ENCODE measurements around the gene MYL10. TPM values are rescaled to one million over a fixed set of nuclear protein-coding genes. Genes with fewer than 3 reads are reported as not detected.

Gene MYL10
- not detected in 2 replicates for total RNA-seq (2014; rRNA removed; shearing (Covaris generic))
- not detected in 2 replicates for polyA plus RNA-seq (2016; fragmentation: Nextera tagmentation; extraction: Ambion mirVana)

GRCh38 chr7:101629171-101629570, at the start of gene MYL10:
Gene MYL10, minus strand, starts transcription at chr7:101629296. Its CDS starts 178 bp downstream, at chr7:101629118.
- no peaks in the 10 kb centered on the region for H3K36me3 ChIP-seq (ENCODE audit: low read depth)
- H3K9me2 ChIP-seq (ENCODE audit: insufficient read depth) = no peaks in the 10 kb centered on the region
- no peak within 1 kb of the TSS for H3K4me2 ChIP-seq (ENCODE audit: unreplicated experiment)
- no peak within 1 kb of the TSS for H3K9ac ChIP-seq
- H3K4me1 ChIP-seq (ENCODE audit: insufficient read depth) = peaks cover 17% of the 10 kb centered on the region
- TF ChIP-seq EZH2phosphoT487 (IDR thresholded peaks at IDR 0.05; ENCODE audit: insufficient read depth, low read depth) (no peak), EZH2 (IDR thresholded peaks at IDR 0.05; ENCODE audit: insufficient read depth, poor library complexity, severe bottlenecking) (no peak)
- no peaks in the 10 kb centered on the region for H4K20me1 ChIP-seq (ENCODE audit: insufficient read depth)
- no peak within 1 kb of the TSS for H3K4me3 ChIP-seq
- DNase-seq = no peak
- 84 to 87% methylated on average over 8 of the region's 8 CpGs for WGBS, 2 experiments (ENCODE audit: low coverage in 1 of 2, low lambda C conversion rate in 2 of 2, missing lambda C conversion rate in 2 of 2)
- no peaks in the 10 kb centered on the region for H3F3A ChIP-seq (ENCODE audit: insufficient read depth)
- peaks cover 17% of the 10 kb centered on the region; the same call in 1 of the 2 replicates for H3K27me3 ChIP-seq (replicated peaks; ENCODE audit: insufficient read depth)
- no peaks in the 10 kb centered on the region for H3K9me3 ChIP-seq (ENCODE audit: low read depth)
- no peaks in the 10 kb centered on the region for H3K79me2 ChIP-seq (ENCODE audit: insufficient read depth)
- in situ Hi-C loops (cut with MboI) = no loop called here
- no peak within 1 kb of the TSS for H2AFZ ChIP-seq
- H3K27ac ChIP-seq = no peak within 1 kb of the TSS

DNA sequence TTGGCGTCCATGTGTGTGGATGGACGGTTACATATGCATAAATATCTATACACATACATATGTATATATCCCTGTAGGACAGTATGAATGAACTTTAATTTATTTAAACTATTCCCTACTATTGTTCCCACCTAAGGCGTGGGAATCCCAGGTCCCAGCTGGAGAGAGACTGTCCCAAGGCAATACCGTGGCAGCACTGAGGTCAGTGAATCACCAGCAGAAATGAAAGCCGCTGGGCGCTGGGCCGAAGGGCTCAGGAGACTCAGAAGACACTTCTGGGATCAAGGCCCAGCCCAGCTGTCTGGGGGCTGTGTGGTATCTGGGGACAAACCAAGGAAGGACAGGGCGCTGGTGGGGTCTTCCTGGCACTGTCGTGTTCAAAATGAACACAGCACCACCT, 49.6 kb upstream of the MYL10 start:
- H4K20me1 ChIP-seq (ENCODE audit: insufficient read depth) = no peaks in the 10 kb centered on the region
- no peaks in the 10 kb centered on the region for H3K9me2 ChIP-seq (ENCODE audit: insufficient read depth)
- H3K4me2 ChIP-seq (ENCODE audit: unreplicated experiment) = no peak overlapping the region
- TF ChIP-seq EZH2 (IDR thresholded peaks at IDR 0.05; ENCODE audit: insufficient read depth, poor library complexity, severe bottlenecking) (no peak), EZH2phosphoT487 (IDR thresholded peaks at IDR 0.05; ENCODE audit: insufficient read depth, low read depth) (no peak)
- WGBS, 2 experiments (ENCODE audit: low coverage in 1 of 2, low lambda C conversion rate in 2 of 2, missing lambda C conversion rate in 2 of 2) = 85 to 87% methylated on average over 8 to 9 of the region's 9 CpGs
- H3K79me2 ChIP-seq (ENCODE audit: insufficient read depth) = no peaks in the 10 kb centered on the region
- H3K9me3 ChIP-seq (ENCODE audit: low read depth) = no peaks in the 10 kb centered on the region
- no peaks in the 10 kb centered on the region for H3K27me3 ChIP-seq (replicated peaks; ENCODE audit: insufficient read depth)
- no peak overlapping the region for H2AFZ ChIP-seq
- H3K4me1 ChIP-seq (ENCODE audit: insufficient read depth) = peaks cover 13% of the 10 kb centered on the region
- in situ Hi-C loops (cut with MboI) = no loop called here
- peaks cover 7% of the 10 kb centered on the region for H3F3A ChIP-seq (ENCODE audit: insufficient read depth)
- DNase-seq = peak; percentile 36
- H3K27ac ChIP-seq = no peak overlapping the region
- H3K4me3 ChIP-seq = no peak overlapping the region
- no peak overlapping the region for H3K9ac ChIP-seq
- no peaks in the 10 kb centered on the region for H3K36me3 ChIP-seq (ENCODE audit: low read depth)

DNA sequence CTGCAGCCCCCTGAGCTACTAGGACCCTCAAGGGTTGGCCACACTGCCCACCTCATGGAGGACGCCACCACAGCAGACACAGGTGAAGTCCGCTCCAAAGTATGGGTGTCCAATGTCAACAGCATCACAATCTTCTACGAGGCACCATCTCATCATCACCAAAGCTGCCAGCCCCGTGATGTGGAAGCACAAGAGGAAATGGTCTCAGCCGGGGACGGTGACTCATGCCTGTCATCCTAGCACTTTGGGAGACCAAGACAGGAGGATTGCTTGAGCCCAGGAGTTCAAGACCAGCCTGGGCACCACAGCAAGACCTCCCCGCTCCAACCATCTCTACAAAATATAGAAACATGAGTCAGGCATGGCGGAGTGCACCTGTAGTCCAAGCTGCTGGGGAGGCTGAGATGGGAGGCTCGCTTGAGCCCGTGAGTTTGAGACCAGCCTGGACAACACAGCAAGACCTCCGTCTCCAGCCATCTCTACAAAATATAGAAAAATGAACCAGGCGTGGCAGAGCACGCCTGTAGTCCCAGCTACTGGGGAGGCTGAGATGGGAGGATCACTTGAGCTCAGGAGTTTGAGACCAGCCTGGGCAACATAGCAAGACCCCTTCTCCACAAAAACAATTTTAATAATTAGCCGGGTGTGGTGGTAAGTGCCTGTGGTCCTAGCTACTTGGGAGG, 48.8 kb upstream of the MYL10 start:
- 72 to 75% methylated on average over 14 of the region's 14 CpGs for WGBS, 2 experiments (ENCODE audit: low coverage in 1 of 2, low lambda C conversion rate in 2 of 2, missing lambda C conversion rate in 2 of 2)
- H3K4me1 ChIP-seq (ENCODE audit: insufficient read depth) = peaks cover 13% of the 10 kb centered on the region
- H3K9ac ChIP-seq = no peak overlapping the region
- in situ Hi-C loops (cut with MboI) = no loop called here
- peaks cover 7% of the 10 kb centered on the region for H3F3A ChIP-seq (ENCODE audit: insufficient read depth)
- no peaks in the 10 kb centered on the region for H3K9me2 ChIP-seq (ENCODE audit: insufficient read depth)
- no peak overlapping the region for H2AFZ ChIP-seq
- no peak overlapping the region for H3K4me2 ChIP-seq (ENCODE audit: unreplicated experiment)
- H3K27me3 ChIP-seq (replicated peaks; ENCODE audit: insufficient read depth) = no peaks in the 10 kb centered on the region
- TF ChIP-seq EZH2phosphoT487 (IDR thresholded peaks at IDR 0.05; ENCODE audit: insufficient read depth, low read depth) (no peak), EZH2 (IDR thresholded peaks at IDR 0.05; ENCODE audit: insufficient read depth, poor library complexity, severe bottlenecking) (no peak)
- H3K36me3 ChIP-seq (ENCODE audit: low read depth) = no peaks in the 10 kb centered on the region
- no peaks in the 10 kb centered on the region for H3K9me3 ChIP-seq (ENCODE audit: low read depth)
- DNase-seq = peak; percentile 56
- no peak overlapping the region for H3K4me3 ChIP-seq
- H3K79me2 ChIP-seq (ENCODE audit: insufficient read depth) = no peaks in the 10 kb centered on the region
- no peak overlapping the region for H3K27ac ChIP-seq
- H4K20me1 ChIP-seq (ENCODE audit: insufficient read depth) = no peaks in the 10 kb centered on the region

- H2AFZ ChIP-seq = no peak overlapping the region
- no peaks in the 10 kb centered on the region for H3K79me2 ChIP-seq (ENCODE audit: insufficient read depth)
- no peak overlapping the region for H3K4me2 ChIP-seq (ENCODE audit: unreplicated experiment)
- H3K4me3 ChIP-seq = no peak overlapping the region
- H4K20me1 ChIP-seq (ENCODE audit: insufficient read depth) = no peaks in the 10 kb centered on the region
- TF ChIP-seq EZH2 (IDR thresholded peaks at IDR 0.05; ENCODE audit: insufficient read depth, poor library complexity, severe bottlenecking) (no peak), EZH2phosphoT487 (IDR thresholded peaks at IDR 0.05; ENCODE audit: insufficient read depth, low read depth) (no peak)
- in situ Hi-C loops (cut with MboI) = no loop called here
- H3K9me2 ChIP-seq (ENCODE audit: insufficient read depth) = no peaks in the 10 kb centered on the region
- H3F3A ChIP-seq (ENCODE audit: insufficient read depth) = peaks cover 7% of the 10 kb centered on the region
- no peak overlapping the region for H3K9ac ChIP-seq
- 83 to 86% methylated on average over 10 of the region's 10 CpGs for WGBS, 2 experiments (ENCODE audit: low coverage in 1 of 2, low lambda C conversion rate in 2 of 2, missing lambda C conversion rate in 2 of 2)
- no peaks in the 10 kb centered on the region for H3K27me3 ChIP-seq (replicated peaks; ENCODE audit: insufficient read depth)
- no peaks in the 10 kb centered on the region for H3K9me3 ChIP-seq (ENCODE audit: low read depth)
- no peaks in the 10 kb centered on the region for H3K36me3 ChIP-seq (ENCODE audit: low read depth)
- peaks cover 13% of the 10 kb centered on the region for H3K4me1 ChIP-seq (ENCODE audit: insufficient read depth)
- no peak for DNase-seq
- no peak overlapping the region for H3K27ac ChIP-seq
Observed at GRCh38 chr7:101677391-101677790, 48.3 kb upstream of the MYL10 start.

Measured in GM23248 (cell line).